Thyroid gland (tissue), 4 donors: ENCODE results near the gene JPT2.

Experiments
- CTCF ChIP-seq, 6 experiments: fragments of 200-600 bp in 3 of 6; fragments of 450-650 bp in 3 of 6; sonication (generic) in 3 of 6; IDR thresholded peaks; one replicate each; pipeline ENCODE4 v1.5.1; 2016 to 2019; ENCODE audit warnings: antibody characterized with exemption in 6 of 6, mild to moderate bottlenecking in 2 of 6, inconsistent platforms in 1 of 6, moderate library complexity in 1 of 6
- POLR2A ChIP-seq, 2 donors: fragments of 450-650 bp; IDR thresholded peaks; one replicate each; pipeline ENCODE4 v1.6.1; 2017; ENCODE audit warnings: antibody characterized with exemption in 2 of 2, mild to moderate bottlenecking in 2 of 2, moderate library complexity in 1 of 2

GRCh38 chr16:1723450-1724147 lies 45.5 kb downstream of the JPT2 start:
- TF ChIP-seq CTCF (IDR thresholded peaks at IDR 0.05) (peak; percentile 65 to 88 (median 70)), POLR2A (IDR thresholded peaks at IDR 0.05) (no peak)
